IPS-18c (cell line): ENCODE data around the gene WWOX.
"Not testable (repeated sequence)": the region's sequence is repeated elsewhere in the genome, so short reads cannot be mapped to it uniquely, and the experiment has no call there.

Experiments used
- H3K4me3 ChIP-seq: 2 replicates; pipeline ENCODE4 v1.7.0; 2013; ENCODE audit warnings: low read depth, mild to moderate bottlenecking, low read length, moderate library complexity; ENCODE audit not compliant: insufficient read depth
- H3K9me3 ChIP-seq: one replicate; pipeline ENCODE4 v1.6.1; 2013; ENCODE audit warnings: mild to moderate bottlenecking, low read length, moderate library complexity; ENCODE audit not compliant: control insufficient read depth, insufficient read depth

Gene WWOX

DNA sequence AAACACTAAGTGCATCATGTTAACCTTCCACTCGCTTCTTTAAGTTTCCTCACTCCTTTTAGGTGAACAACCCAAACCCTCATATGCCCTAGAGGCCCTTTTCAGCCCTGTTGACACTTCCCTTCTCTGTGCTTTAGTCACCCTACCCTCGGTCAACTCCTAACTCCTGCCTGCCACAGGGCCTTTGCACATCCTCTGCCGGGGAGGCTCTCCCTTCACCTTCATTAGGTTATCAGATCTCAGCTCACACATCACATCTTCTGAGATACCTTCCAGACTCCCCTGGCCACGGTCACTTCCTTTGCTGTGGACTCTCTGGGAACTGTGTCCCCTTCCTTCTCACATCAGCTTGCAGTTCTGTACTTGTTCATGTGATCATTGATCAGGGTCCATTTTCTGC lies 926.7 kb downstream of the WWOX start:
- H3K4me3 ChIP-seq, result no peak overlapping the region
- H3K9me3 ChIP-seq, result no peaks in the 10 kb centered on the region

DNA sequence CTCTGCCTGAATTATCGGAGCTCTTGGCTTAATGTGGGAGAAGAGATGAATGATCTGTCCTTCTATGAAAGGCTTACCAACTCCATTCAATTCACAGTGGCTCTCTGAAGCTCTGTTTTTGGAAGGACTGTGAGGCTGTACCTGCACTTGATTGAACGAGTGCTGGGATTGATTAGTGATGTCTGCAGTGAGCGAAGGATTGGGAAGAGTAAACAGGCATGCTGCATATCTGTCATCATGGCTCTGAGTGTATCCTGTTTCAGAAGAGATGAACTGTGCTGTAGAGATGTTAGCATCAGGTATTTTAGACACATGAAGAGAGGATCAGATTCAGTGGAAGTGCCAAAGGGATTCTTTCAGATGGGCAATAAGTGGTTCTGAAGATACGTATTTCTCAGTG lies 937.1 kb downstream of the WWOX start:
- Histone ChIP-seq H3K4me3 (no peak overlapping the region), H3K9me3 (no peaks in the 10 kb centered on the region)

GRCh38 chr16:79037521-79038373 lies 938.3 kb downstream of the WWOX start:
- H3K9me3 ChIP-seq, result no peaks in the 10 kb centered on the region
- no peak overlapping the region for H3K4me3 ChIP-seq

DNA sequence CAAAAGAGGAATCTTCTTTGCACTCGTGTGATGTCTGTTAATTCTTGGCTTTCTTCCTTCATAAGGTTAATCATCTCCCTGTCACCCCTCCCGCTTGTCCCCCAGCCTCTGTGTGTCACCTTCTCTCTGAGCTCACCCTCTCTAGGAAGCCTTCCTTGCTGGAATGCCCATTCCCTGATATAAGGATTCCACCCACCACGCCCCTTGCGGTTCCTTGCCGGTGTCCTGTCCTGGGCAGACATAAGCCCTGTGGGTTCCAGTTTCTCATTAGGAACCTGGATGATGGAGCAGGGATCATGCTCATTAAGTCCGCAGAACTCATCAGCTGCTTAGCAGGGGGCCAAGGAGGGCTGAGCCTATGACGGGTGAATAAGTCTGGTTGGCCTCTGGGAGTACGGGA lies 941.8 kb downstream of the WWOX start:
- no peak overlapping the region for H3K4me3 ChIP-seq
- H3K9me3 ChIP-seq, result no peaks in the 10 kb centered on the region

- H3K9me3 ChIP-seq, result no peaks in the 10 kb centered on the region
- no peak overlapping the region for H3K4me3 ChIP-seq
These were observed 942.7 kb downstream of the WWOX start for GRCh38 chr16:79042141-79042540.

GRCh38 chr16:79042886-79043285 lies 943.4 kb downstream of the WWOX start:
- H3K4me3 ChIP-seq, result no peak overlapping the region
- no peaks in the 10 kb centered on the region for H3K9me3 ChIP-seq

DNA sequence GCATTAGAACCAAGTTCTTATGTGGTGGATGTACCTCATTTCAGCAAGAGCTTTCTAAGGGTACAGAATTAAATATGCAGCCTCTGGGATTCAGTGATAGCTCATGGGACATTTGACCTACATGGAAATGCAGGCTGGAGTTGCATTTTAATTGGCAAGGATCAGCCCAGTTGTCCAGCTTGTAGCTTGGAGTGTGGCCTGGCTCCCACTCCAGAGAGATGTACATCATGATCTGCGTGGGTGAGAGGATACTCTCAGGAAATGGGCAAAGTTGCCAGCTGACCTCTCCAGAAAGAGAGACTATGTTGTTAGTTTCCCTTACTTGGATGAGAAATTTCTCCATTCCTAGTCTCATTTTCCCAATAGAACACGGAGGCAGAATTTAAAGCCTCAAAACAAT lies 945.7 kb downstream of the WWOX start:
- no peaks in the 10 kb centered on the region for H3K9me3 ChIP-seq
- H3K4me3 ChIP-seq, result no peak overlapping the region

DNA sequence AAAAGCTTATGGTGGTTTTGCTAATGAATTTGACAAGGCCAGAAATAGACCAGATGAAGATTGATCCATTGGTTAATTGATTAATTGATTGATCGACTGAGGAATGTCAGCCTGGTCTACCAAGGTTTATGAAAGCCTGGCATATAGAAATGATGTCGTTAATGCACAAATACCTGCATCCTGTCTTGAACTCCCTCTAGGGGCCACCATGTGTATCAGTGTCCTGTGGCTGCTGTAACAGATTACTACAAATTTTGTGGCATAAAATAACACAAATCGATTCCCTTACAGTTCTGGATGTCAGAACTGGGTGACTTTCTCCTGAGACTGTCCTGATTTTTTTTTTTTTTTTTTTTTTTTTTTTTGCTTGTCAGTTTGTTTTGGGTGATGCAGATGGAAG lies 947.9 kb downstream of the WWOX start:
- Histone ChIP-seq H3K4me3 (no peak overlapping the region), H3K9me3 (no peaks in the 10 kb centered on the region)

DNA sequence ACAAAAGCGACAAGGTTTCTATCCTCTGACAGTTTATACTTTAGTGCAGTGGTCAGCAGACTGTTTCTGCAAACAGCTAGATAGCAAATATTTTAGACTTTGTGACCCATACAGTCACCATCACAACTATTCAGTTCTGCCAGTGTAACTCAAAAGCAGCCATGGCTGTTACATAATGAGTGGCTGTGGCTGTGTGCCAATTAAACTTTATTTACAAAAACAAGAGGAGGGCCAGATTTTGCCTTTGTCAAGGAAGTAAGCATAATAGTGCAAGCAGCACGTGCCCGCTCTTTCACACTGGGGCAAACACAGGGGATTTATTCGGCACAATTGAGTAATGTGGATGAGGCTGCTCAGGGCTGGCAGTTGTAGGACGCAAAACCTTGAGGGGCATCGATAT lies 949.6 kb downstream of the WWOX start:
- Histone ChIP-seq H3K9me3 (no peaks in the 10 kb centered on the region), H3K4me3 (no peak overlapping the region)

DNA sequence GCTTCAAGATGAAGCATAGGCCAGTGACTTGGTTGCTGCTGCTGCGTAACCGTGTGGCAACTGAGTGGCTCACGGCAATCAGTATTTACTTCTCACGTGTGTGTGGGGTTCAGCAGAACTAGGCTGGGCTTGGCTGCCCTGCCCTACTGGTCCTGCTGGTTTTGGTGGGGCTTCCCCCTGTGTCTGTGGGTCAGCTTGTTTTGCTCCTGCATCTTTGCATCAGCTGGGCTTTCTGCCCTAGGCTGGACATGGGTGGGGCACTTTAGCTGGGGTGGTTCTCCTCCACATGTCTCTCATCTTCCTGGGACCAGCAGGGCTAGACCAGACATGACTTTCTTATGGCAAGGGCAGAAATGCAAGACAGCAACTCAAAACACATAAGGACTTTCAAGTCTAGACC lies 950.6 kb downstream of the WWOX start:
- H3K9me3 ChIP-seq, result no peaks in the 10 kb centered on the region
- no peak overlapping the region for H3K4me3 ChIP-seq

DNA sequence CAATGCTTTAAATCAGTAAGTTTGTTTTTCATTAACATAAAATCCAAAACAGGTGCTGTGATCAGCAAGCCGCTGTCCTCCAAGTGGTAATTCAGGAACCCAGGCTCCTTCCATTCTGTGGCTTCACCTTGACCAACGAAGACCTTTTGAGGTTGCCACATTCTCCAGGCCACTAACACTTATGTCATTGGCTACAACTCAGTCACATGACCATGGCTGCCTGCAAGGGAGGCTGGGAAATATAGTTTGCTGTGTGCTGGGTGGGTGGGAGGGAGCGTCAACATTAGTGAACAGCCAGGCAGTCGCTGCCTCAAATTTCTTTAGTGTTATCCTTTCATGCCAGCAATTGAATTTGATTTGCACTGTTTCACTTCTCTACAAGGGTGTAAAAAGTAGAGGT lies 951.9 kb downstream of the WWOX start:
- Histone ChIP-seq H3K4me3 (no peak overlapping the region), H3K9me3 (no peaks in the 10 kb centered on the region)

DNA sequence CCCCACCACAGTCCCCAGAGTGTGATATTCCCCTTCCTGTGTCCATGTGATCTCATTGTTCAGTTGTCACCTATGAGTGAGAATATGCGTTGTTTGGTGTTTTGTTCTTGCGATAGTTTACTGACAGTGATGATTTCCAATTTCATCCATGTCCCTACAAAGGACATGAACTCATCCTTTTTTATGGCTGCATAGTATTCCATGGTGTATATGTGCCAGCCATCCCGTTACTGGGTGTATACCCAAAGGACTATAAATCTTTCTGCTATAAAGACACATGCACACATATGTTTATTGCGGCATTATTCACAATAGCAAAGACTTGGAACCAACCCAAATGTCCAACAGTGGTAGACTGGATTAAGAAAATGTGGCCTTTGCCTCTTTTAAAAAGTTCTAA lies 952.7 kb downstream of the WWOX start:
- H3K9me3 ChIP-seq, H3K4me3 ChIP-seq: not testable (repeated sequence)

DNA sequence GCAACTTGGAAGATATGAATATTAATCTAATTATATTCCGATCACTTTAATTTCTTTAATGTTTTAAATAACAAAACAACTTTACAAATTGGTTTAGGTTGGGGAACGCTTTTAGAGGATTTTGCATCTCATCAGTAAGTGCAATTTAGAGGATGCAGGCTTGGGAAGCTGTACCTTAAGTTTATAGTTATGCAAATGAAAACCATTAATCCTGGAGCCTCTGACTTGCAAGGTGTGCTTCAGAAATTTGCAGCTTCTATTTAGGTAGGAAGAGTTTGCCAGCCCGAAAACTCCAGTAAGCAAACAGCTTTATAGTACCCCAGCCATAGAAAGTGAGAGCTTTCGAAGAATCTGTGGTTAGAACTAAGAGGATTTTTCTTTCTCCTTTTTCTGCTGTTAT lies 954.1 kb downstream of the WWOX start:
- Histone ChIP-seq H3K9me3 (no peaks in the 10 kb centered on the region), H3K4me3 (no peak overlapping the region)

DNA sequence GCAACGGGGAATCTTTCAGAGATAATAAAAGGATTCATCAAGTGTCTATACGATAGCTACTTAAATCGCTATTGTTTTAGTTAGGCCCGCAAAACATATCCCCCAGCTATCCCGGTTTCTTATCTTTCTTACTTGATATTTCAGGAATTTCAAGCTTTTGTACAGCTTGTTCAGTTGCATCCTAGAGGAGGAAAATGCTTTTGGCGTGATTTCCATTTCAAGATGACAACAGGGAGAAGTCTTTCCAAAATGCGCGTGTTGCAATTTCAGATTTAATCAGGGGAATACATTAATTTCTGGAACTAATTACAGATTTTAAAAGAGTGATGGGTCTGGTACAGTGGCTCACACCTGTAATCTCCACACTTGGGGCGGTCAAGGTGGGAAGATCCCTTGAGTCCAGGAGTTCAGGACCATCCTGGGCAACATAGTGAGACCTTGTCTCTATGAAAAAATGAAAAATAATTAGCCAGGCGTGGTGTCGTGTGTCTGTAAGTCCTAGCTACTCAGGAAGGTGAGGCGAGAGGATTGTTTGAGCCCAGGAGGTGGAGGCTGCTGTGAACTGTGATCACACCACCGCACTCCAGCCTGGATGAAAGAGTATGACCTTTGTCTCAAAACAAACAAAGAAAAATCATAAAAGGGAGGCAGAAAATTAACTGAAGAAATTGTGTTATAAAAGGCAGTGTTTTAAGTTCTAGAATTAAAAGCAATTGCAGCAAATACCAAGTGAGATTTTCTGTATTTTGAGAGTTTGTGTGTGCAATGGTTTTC lies 954.9 kb downstream of the WWOX start:
- no peak overlapping the region for H3K4me3 ChIP-seq

GRCh38 chr16:79055251-79055970 lies 956.0 kb downstream of the WWOX start:
- Histone ChIP-seq H3K9me3 (no peaks in the 10 kb centered on the region), H3K4me3 (no peak overlapping the region)

More for the DNA sequence above, 954.9 kb downstream of the WWOX start:
- H3K9me3 ChIP-seq, result no peaks in the 10 kb centered on the region

GRCh38 chr16:79061181-79061580 lies 961.7 kb downstream of the WWOX start:
- Histone ChIP-seq H3K4me3 (no peak overlapping the region), H3K9me3 (no peaks in the 10 kb centered on the region)

- no peaks in the 10 kb centered on the region for H3K9me3 ChIP-seq
These were observed 962.9 kb downstream of the WWOX start for GRCh38 chr16:79062336-79062735.

GRCh38 chr16:79062821-79063220 lies 963.4 kb downstream of the WWOX start:
- H3K9me3 ChIP-seq, result no peaks in the 10 kb centered on the region
- H3K4me3 ChIP-seq, result no peak overlapping the region

More at GRCh38 chr16:79062336-79062735, 962.9 kb downstream of the WWOX start:
- no peak overlapping the region for H3K4me3 ChIP-seq
